Measurements from ENCODE around the gene LRRC27.
"Not testable (repeated sequence)": the region's sequence is repeated elsewhere in the genome, so short reads cannot be mapped to it uniquely, and the experiment has no call there.

Gene LRRC27

GRCh38 chr10:132337854-132338253 is 5.9 kb downstream of the LRRC27 start:
- DNase-seq (ENCODE audit: low read depth): not testable (repeated sequence)

GRCh38 chr10:132338876-132339275 is 6.9 kb downstream of the LRRC27 start:
- no peak for DNase-seq (ENCODE audit: low read depth)

- DNase-seq (ENCODE audit: low read depth): no peak
These were observed 7.3 kb downstream of the LRRC27 start for GRCh38 chr10:132339276-132339675.

- no peak for DNase-seq (ENCODE audit: low read depth)
These were observed 9.0 kb downstream of the LRRC27 start for GRCh38 chr10:132341017-132341416.

- no peak for DNase-seq (ENCODE audit: low read depth)
These were observed 9.8 kb downstream of the LRRC27 start for GRCh38 chr10:132341781-132342180.

- DNase-seq (ENCODE audit: low read depth): no peak
These were observed 10.6 kb downstream of the LRRC27 start for GRCh38 chr10:132342553-132342952.

- DNase-seq (ENCODE audit: low read depth): no peak
These were observed 12.4 kb downstream of the LRRC27 start for GRCh38 chr10:132344386-132344785.

GRCh38 chr10:132345345-132345744 is 13.4 kb downstream of the LRRC27 start:
- no peak for DNase-seq (ENCODE audit: low read depth)

GRCh38 chr10:132346806-132347205 is 14.8 kb downstream of the LRRC27 start:
- DNase-seq (ENCODE audit: low read depth): no peak

GRCh38 chr10:132347211-132347930 is 15.4 kb downstream of the LRRC27 start:
- DNase-seq (ENCODE audit: low read depth): no peak

GRCh38 chr10:132347931-132348267 is 15.9 kb downstream of the LRRC27 start:
- no peak for DNase-seq (ENCODE audit: low read depth)

GRCh38 chr10:132349766-132350165 is 17.8 kb downstream of the LRRC27 start:
- DNase-seq (ENCODE audit: low read depth): no peak

- no peak for DNase-seq (ENCODE audit: low read depth)
These were observed 18.4 kb downstream of the LRRC27 start for GRCh38 chr10:132350391-132350790.

- no peak for DNase-seq (ENCODE audit: low read depth)
These were observed 19.0 kb downstream of the LRRC27 start for GRCh38 chr10:132350946-132351345.

- no peak for DNase-seq (ENCODE audit: low read depth)
These were observed 19.6 kb downstream of the LRRC27 start for GRCh38 chr10:132351611-132352010.

- DNase-seq (ENCODE audit: low read depth): peak; percentile 30
These were observed 20.7 kb downstream of the LRRC27 start for GRCh38 chr10:132352462-132353308.

GRCh38 chr10:132353456-132354355 is 21.7 kb downstream of the LRRC27 start:
- DNase-seq (ENCODE audit: low read depth): no peak

GRCh38 chr10:132354356-132355094 is 22.5 kb downstream of the LRRC27 start:
- no peak for DNase-seq (ENCODE audit: low read depth)

GRCh38 chr10:132355297-132355696 is 23.3 kb downstream of the LRRC27 start:
- DNase-seq (ENCODE audit: low read depth): no peak

- no peak for DNase-seq (ENCODE audit: low read depth)
These were observed 23.8 kb downstream of the LRRC27 start for GRCh38 chr10:132355754-132356153.

GRCh38 chr10:132356621-132357195 is 24.7 kb downstream of the LRRC27 start:
- no peak for DNase-seq (ENCODE audit: low read depth)

Data from T-helper 22 cell (primary cell).